ENCODE results near the gene RAP2C.
"Not testable (repeated sequence)": the region's sequence is repeated elsewhere in the genome, so short reads cannot be mapped to it uniquely, and the experiment has no call there.

RAP2C gene

GRCh38 chrX:132165651-132166050 is 53.6 kb downstream of the RAP2C start:
- H3K27me3 ChIP-seq (ENCODE audit: insufficient read depth, low read length), result no peaks in the 10 kb centered on the region
- no peak overlapping the region for H3K27ac ChIP-seq (ENCODE audit: low read depth, low read length)
- no peaks in the 10 kb centered on the region for H3K4me1 ChIP-seq (ENCODE audit: insufficient read depth, low read length)
- no peaks in the 10 kb centered on the region for H3K36me3 ChIP-seq (ENCODE audit: insufficient read depth, low read length)
- H3K4me3 ChIP-seq (ENCODE audit: low read length), result no peak overlapping the region
- no peak overlapping the region for H3K9ac ChIP-seq (ENCODE audit: low read depth, low read length)
- H3K9me3 ChIP-seq (ENCODE audit: insufficient read depth, low read depth, low read length), result peaks cover 8% of the 10 kb centered on the region; the same call in 1 of the 2 replicates

- Histone ChIP-seq H3K27ac (ENCODE audit: low read depth, low read length) (no peak overlapping the region), H3K9ac (ENCODE audit: low read depth, low read length) (no peak overlapping the region), H3K36me3 (ENCODE audit: insufficient read depth, low read length) (no peaks in the 10 kb centered on the region), H3K9me3 (ENCODE audit: insufficient read depth, low read depth, low read length) (peaks cover 8% of the 10 kb centered on the region; the same call in 1 of the 2 replicates), H3K4me1 (ENCODE audit: insufficient read depth, low read length) (no peaks in the 10 kb centered on the region), H3K4me3 (ENCODE audit: low read length) (no peak overlapping the region), H3K27me3 (ENCODE audit: insufficient read depth, low read length) (no peaks in the 10 kb centered on the region)
These were observed 54.2 kb downstream of the RAP2C start for GRCh38 chrX:132165005-132165404.

GRCh38 chrX:132163094-132163493 is 56.2 kb downstream of the RAP2C start:
- H3K9ac ChIP-seq (ENCODE audit: low read depth, low read length); H3K36me3 ChIP-seq (ENCODE audit: insufficient read depth, low read length); H3K27ac ChIP-seq (ENCODE audit: low read depth, low read length); H3K4me3 ChIP-seq (ENCODE audit: low read length); H3K27me3 ChIP-seq (ENCODE audit: insufficient read depth, low read length); H3K4me1 ChIP-seq (ENCODE audit: insufficient read depth, low read length); H3K9me3 ChIP-seq (ENCODE audit: insufficient read depth, low read depth, low read length): not testable (repeated sequence)
- WGBS, result 97% methylated on average over 3 of the region's 3 CpGs

- 85% methylated on average over 4 of the region's 4 CpGs for WGBS
- Histone ChIP-seq H3K27ac (ENCODE audit: low read depth, low read length) (no peak overlapping the region), H3K36me3 (ENCODE audit: insufficient read depth, low read length) (no peaks in the 10 kb centered on the region), H3K27me3 (ENCODE audit: insufficient read depth, low read length) (no peaks in the 10 kb centered on the region), H3K9ac (ENCODE audit: low read depth, low read length) (no peak overlapping the region), H3K4me3 (ENCODE audit: low read length) (no peak overlapping the region), H3K9me3 (ENCODE audit: insufficient read depth, low read depth, low read length) (no peaks in the 10 kb centered on the region), H3K4me1 (ENCODE audit: insufficient read depth, low read length) (no peaks in the 10 kb centered on the region)
These were observed 66.1 kb downstream of the RAP2C start for GRCh38 chrX:132153166-132153565.
